GM19035 (cell line): ENCODE results near the gene SYT4.
"Not testable (repeated sequence)": the region's sequence is repeated elsewhere in the genome, so short reads cannot be mapped to it uniquely, and the experiment has no call there.

ENCODE experiments used
- ATAC-seq: cut with Tn5 transposase; IDR thresholded peaks from one replicate; pipeline ENCODE4 v1.9.1; 2021; ENCODE audit not compliant: unreplicated experiment

Gene SYT4, protein sequence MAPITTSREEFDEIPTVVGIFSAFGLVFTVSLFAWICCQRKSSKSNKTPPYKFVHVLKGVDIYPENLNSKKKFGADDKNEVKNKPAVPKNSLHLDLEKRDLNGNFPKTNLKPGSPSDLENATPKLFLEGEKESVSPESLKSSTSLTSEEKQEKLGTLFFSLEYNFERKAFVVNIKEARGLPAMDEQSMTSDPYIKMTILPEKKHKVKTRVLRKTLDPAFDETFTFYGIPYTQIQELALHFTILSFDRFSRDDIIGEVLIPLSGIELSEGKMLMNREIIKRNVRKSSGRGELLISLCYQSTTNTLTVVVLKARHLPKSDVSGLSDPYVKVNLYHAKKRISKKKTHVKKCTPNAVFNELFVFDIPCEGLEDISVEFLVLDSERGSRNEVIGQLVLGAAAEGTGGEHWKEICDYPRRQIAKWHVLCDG

DNA sequence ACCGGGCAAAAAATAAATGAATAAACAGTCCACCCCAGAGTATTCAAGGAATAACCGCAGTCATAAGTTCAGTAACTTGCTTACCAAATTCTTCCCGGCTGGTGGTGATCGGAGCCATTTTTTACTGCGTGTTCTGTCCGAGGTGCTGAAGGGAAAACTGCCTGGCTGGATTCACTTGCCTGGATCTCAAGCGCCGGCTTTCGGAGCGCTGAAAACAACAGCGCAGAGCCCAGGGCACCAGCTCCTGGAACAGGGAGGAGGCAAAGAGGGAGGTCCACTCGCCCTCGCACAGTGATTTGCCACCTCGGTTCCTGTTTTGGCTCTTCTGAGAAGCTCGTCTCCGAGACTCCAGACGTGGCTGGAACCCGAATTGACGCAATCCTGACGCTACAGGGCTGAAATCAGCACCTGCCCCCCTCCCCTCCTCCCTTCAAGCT lies at the start of gene SYT4:
SYT4 (minus strand) TSS at position 327 of the 437 bp plus-strand sequence; CDS start at position 118, 209 bp downstream.
- ATAC-seq: no peak

DNA sequence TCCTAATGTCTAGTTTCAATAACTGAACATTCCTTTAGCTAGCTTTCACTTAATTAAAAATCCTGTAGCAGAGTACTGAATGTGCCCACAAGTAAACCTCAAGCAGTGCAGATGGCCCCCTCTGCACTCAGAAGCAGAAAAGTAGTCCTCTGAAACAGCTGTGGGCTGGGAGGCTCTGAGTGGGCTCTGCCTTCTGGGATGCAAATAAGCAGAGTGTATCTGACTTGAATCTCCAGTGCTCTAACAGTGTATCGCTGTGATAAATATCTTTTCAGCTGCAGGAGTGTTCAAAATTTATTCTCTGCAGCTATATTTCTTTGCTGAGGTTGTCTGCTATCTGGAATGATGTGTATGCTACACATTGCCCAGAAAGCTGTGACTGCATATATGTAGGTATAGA lies 44.8 kb upstream of the SYT4 start:
- no peak for ATAC-seq

DNA sequence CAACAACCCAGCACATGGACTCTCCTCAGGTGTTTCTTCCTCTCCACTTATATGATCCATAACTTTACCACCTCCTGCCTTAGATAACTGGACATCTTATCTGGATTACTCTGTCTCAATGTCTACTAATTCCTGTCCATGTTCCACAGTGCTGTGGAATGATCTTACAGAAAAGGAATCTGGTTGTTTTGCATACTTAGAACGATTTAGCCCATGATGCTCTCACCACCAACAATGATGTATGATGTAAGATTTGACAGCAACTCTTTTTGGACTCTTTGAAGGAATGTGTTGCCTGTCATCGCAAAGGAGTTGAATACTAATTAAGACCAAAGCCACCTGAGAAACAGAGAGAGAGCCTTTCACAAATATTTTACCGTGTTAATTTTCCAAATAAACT lies 37.7 kb upstream of the SYT4 start:
- ATAC-seq: no peak

DNA sequence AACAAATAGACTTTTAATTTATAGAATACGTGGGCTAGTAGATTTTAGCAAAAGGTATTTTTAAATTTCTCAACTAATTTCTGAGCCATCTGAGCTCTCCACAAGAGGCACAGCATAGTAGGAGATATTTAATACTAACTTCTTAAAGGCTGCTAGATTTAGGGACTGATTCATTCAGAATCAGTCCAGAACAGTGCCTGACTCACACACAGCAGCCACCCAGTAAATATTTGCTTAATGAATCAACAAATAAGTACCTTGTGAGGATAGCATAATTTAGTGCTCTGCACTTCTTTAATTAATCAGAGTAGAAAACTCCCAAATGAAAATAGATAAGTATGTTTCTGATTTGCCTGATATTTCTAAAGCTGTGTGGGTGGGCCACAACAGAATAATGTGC lies 35.6 kb upstream of the SYT4 start:
- ATAC-seq: no peak

DNA sequence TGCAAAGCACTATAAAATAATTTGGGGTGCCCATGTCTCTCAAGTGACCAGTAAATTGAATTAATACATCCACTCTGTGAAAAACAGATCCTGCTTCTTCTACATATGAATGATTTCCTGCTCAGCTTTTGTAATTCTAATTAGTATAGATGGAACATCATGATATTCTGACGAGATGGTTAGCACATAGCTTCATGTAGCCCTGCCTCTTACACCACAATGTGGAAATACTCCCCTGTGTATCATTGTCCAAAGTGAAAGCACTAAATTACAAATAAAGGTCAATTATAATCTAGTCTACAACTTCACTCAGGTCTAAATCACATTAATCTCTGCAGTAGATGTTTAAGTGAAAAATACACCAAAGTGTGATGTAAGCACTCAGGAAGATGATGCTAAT lies 32.9 kb upstream of the SYT4 start:
- ATAC-seq: no peak

DNA sequence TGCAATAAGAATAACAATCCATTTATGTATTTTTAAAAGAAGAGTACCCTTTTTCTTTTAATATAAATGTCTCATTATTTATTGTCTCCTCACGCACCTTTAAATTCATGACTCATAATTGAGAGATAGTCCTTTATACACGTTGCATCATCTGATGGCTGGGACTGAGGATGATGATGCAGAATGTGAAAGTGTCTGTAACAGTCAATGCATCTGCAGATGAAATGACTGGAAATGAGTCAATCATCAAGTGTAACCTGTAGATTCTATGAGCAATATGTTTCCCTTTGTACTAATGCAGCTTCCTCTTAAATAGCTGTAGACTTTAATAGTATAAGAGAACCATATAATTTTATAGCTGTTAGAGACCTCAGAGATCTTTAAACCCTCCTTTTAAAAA lies 26.1 kb upstream of the SYT4 start:
- no peak for ATAC-seq

DNA sequence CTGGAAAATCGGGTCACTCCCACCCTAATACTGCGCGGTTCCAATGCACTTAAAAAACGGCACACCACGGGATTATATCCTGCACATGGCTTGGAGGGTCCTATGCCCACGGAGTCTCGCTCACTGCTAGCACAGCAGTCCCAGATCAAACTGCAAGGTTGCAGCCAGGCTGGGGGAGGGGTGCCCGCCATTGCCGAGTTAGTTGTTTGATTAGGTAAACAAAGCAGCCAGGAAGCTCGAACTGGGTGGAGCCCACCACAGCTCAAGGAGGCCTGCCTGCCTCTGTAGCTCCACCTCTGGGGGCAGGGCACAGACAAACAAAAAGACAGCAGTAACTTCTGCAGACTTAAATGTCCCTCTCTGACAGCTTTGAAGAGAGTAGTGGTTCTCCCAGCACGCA lies 8.9 kb upstream of the SYT4 start:
- ATAC-seq: not testable (repeated sequence)

DNA sequence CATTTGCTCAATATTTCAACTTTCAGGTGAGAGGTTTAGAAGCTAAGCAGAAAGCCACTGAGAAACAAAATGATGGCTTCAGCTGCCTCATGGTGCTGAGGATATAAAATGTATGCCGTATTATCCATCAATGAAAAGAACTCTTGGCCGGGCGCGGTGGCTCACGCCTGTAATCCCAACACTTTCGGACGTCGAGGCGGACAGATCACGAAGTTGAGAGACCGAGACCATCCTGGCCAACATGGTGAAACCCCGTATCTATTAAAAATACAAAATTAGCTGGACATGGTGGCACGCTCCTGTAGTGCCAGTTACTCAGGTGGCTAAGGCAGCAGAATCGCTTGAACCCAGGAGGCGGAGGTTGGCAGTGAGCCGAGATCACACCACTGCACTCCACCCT lies 6.0 kb upstream of the SYT4 start:
- ATAC-seq: no peak

DNA sequence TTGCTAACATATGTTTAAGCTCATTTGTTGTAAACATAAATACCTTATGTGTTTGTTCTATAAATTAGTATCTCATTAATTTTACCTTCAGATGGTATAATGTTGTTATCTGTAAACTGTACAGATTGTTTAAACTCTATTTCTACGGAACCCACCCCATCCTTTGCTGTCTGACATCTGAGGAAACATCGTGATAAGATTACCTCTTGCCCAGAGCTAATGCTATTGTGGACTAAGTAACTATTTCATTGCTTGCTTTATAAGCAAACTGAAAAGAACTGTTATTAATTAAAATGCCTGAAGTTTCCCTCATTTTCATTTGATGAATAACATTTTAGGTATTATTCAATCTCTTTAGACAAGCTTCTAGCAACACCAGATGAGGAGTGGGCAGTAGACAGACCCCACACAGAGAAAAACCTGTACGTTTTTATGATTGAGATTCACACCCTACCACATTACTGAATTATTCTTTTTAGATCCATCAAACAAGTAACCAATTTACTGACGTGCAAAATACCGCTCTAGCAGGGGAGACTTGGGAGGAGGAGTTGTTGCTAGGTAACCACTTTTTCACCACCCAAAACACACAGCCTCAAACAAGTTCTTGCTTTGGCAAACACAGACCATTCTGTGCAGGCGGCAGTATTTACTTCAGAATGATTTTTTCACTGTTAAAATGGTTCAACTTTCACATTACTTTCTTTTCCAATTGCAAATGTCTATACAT lies 1.9 kb upstream of the SYT4 start:
- ATAC-seq: peak; percentile 69

DNA sequence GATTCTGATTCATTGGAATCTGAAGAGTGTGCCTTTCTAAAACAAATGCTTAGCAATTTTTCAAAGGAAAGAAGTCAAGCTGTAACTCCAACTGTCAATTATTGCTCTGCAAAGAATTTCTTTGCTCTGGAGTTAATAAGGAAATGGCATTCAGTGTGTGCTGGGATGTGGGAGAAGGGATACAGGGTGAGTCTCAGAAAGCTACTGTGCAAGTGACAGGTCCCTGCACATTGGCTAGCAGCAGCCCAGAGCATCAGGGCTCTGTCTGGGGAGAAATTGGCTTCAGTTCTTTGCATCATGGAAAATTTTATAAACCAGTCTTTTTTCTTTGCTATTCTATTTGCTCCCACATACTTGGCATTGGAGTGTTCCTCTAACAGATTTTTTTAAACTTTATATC lies 1.1 kb upstream of the SYT4 start:
- ATAC-seq: no peak

DNA sequence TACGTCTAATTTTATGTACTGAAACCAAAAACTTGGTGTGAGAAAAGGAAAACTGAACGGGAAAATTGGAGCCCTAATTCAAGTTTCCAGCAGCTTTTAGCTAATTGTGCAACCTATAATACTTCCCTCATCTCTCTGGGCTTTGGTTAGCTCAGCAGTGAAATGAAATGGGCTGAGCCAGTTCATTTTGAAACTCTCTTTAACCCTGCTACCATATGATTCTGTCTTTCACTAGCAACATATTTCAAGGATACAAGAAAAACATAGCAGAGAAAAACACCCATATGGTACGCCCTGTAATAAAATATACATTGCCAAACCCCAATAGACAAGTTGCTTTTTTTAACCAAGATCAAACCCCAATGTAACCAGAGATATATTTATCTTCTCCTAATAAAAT lies 799 bp downstream of the SYT4 start:
- ATAC-seq: no peak

DNA sequence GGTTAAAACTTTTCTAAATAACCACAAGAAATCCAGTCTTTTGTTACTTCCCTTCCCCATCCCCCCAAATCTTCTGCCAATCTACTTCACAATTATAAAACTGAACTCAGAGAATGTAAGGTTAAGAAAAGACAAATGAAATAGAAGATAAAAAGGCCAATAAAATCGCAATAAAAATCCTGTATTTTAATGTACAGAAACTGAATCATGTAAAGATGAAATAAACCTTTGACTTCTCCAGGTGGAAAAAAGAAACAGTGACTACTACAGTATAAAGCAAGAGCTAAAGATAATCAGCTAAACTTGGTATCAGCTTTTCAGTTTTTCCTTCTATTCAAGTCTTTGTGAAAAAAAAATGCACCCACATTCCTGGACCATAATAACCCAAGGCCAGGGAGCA lies 1.7 kb downstream of the SYT4 start:
- ATAC-seq: no peak

DNA sequence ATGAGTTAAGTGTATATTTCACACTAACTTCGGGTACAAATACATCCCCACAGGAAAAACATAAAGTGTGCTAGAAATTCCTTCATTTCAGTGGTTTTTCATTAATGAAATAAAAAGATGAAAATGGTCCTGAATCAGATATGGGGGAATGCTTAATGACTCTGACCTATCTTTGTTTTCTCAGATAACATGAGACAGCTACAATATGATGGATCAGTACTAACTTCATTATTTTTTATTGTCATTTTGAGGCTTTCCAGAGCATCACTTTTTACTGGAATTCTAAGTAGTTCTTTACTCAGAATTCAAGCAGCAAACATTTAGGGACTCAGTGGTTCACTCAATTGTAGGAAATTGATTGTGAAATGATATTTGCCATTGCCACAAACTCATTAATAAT lies 2.8 kb downstream of the SYT4 start:
- no peak for ATAC-seq

DNA sequence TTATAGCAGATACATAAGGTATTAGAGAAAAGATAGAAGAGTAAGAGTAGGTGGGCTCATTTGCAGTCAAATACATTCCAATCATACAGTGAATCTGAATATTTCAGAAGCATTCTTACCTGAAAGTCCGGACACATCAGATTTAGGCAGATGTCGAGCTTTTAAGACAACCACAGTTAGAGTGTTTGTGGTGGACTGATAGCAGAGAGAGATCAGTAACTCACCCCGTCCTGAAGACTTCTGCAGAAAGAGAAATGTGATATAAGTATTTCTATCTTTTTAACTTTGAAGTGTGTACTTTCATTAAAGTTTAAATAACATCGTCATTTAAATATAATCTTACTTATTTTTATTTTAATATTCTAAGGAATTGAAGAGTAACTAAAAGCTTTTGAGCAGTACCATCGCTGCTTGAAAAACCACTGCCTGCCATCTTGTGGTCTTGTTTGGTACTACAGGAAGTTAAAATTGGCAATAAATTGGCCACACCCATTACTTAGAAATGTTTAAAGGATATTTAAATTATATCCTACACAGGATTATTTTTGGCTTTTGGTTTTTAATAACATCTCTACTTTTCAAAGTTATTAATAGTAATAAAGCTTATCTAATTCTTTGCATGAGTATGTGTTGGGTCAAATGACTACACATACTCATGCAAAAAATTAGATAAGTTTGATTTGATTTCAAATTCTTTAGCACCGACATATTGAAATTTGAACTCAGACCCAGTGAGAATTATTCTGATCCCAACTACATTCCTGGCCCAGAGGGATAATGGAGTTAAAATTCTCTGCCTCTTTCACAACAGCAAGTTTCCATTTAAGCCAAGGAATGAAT lies 5.5 kb downstream of the SYT4 start:
- no peak for ATAC-seq

DNA sequence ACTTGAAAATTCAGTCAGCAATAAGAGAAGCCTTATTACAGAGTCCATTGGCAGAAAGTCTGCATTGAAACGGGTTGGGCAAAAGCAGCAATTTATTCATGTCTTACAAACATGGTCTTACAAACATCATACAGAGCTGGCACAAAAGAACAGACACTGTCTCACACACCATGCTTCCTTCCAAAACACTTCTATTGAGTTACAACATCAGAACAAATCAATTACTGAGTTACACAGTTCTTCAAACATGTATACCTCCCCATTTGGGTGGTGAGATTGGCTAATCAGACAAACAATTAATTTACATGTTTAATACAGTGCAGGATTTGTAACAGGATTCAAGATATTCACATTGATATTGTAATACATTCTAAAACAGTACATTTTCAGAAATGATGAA lies 9.5 kb downstream of the SYT4 start:
- no peak for ATAC-seq

DNA sequence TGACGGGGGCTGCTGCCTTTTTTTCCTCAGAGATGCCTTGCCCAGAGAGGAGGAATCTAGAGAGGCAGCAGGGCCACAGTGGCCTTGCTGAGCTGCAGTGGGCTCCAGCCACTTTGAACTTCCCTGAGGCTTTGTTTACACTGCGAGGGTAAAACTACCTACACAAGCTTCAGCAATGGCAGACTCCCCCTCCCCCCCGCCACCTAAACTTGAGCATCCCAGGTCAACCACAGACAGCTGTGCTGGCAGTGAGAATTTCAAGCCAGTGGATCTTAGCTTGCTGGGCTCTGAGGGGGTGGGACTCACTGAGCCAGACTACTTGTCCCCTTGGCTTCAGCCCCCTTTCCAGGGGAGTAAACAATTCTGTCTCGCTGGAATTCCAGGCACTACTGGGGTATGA lies 11.8 kb downstream of the SYT4 start:
- no peak for ATAC-seq

DNA sequence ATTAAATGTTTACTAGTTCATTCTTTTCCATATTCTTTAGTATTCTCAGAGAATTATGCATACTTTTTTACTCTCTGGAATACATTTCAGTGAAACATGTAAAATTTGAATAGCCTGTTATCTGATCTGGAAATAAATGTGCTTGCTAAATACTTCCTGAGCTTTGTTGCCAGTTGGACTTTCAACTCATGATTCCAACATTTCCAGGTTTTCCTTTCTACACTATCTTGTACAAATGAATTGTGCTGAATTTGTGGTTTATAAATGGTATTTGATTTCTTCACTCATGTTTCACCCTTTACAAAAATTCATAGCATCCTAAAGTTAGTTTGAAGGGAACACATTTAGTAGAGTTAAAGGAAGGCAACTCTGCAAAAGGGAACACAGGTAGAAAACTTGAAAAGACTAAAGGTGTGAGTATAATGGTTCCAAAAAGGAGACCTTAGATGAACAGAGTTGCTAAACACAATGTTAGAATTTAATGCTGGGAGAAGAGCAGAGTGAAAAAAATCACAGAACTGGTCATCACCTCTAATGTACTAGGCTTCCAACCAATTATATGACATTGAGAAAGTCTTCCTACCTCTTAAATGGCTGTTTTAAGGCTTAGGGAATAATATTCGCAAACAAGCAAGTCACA lies 28.6 kb downstream of the SYT4 start:
- no peak for ATAC-seq

DNA sequence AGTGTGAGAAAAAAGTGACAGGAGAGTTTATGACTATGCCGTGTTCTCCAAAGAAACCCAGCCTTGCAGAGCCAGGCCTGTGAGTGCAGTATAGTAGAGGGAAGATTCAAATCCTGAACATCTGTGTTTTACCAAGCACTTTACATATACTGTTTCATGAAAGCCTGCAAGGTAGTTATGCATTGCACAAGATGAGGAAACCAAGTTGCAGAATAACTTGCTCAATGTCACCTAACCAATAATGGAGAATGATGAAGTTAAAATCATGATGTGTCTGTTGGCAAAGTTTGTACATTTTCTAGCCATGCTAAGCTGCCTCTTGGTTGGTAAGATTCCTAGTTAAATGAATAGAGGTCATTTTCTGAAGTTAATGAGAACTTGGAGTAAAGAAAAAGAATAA lies 29.3 kb downstream of the SYT4 start:
- no peak for ATAC-seq

DNA sequence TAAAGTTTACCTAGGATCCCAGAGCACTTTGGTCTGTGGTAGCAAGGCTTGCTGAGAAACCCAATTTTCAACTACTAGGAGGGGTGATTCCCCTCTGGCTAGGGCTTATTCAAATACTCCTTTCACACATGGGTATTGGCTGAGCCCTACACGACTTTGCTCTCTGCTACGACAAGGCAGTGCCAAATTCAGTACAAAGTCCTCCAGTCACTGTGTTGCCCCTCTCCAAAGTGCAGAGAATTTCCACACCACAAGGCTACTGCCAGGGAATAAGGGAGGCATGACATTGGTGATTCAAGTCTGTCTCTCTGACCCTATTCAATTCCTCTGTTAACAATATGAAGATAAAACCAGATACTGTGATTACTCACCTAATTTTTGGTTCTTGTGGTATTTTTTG lies 38.9 kb downstream of the SYT4 start:
- no peak for ATAC-seq

DNA sequence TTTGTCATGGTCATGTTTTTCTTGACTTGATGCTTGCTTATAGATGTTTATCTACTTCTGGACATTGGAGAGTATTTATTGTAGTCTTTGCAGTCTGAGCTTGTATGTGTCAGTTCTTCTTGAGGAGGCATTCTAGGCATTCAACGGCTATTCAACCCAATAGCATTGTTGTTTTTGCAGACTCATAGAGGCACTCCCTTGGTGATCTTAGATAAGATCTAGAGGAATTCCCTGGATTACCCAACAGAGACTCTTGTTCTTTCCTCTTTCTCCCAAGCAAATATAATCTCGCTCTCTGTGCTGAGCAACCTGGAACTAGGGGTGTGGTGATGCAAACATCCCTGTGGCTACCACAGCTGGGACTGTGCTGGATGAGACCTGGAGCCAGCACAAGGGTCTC lies 40.4 kb downstream of the SYT4 start:
- ATAC-seq: no peak

DNA sequence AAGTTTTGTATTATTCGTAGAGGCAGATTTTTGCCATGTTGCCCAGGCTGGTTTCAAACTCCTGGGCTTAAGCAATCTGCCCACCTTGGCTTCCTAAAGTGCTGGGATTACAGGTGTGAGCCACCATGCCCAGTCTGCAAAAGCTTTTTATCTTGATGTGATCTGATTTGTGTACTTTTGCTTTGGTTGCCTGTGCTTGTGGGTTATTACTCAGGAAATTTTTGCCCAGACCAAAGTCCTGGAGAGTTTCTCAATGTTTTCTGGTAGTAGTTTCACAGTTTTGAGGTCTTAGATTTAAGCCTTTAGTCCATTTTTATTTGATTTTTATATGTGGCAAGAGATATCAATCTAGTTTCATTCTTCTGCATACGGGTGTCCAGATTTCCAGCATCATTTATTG lies 42.4 kb downstream of the SYT4 start:
- ATAC-seq: no peak
